ENCODE data around the gene ADRM1.
A peak's percentile ranks its signal among the peaks of the same experiment; 100 is the strongest.

ADRM1 gene

GRCh38 chr20:62354811-62355341 lies 52.1 kb downstream of the ADRM1 start:
- no peak for ATAC-seq
- TF ChIP-seq POU6F1 (CRISPR knock-in tag; IDR thresholded peaks at IDR 0.05; ENCODE audit: borderline replicate concordance, low read depth): no peak
- TF ChIP-seq OSR1 (CRISPR knock-in tag; IDR thresholded peaks at IDR 0.05): no peak
- TF ChIP-seq RARB (CRISPR knock-in tag; IDR thresholded peaks at IDR 0.05): no peak
- TF ChIP-seq ZNF565 (CRISPR knock-in tag; conservative IDR thresholded peaks at IDR 0.05; ENCODE audit: low read depth): no peak
- no peak for TF ChIP-seq ESRRG (CRISPR knock-in tag; IDR thresholded peaks at IDR 0.05)
- TF ChIP-seq GLIS3 (CRISPR knock-in tag; IDR thresholded peaks at IDR 0.05): no peak
- no peak for TF ChIP-seq ZFP3 (CRISPR knock-in tag; IDR thresholded peaks at IDR 0.05)
- TF ChIP-seq ZFP30 (CRISPR knock-in tag; IDR thresholded peaks at IDR 0.05): no peak

- no peak for TF ChIP-seq ZFP30 (CRISPR knock-in tag; IDR thresholded peaks at IDR 0.05)
- no peak for TF ChIP-seq BACH2 (CRISPR knock-in tag; IDR thresholded peaks at IDR 0.05; ENCODE audit: borderline replicate concordance)
- no peak for TF ChIP-seq TOX (CRISPR knock-in tag; IDR thresholded peaks at IDR 0.05; ENCODE audit: borderline replicate concordance)
- TF ChIP-seq TSHZ2 (CRISPR knock-in tag; IDR thresholded peaks at IDR 0.05): no peak
- no peak for TF ChIP-seq RARB (CRISPR knock-in tag; IDR thresholded peaks at IDR 0.05)
- TF ChIP-seq ZNF565 (CRISPR knock-in tag; conservative IDR thresholded peaks at IDR 0.05; ENCODE audit: low read depth): no peak
- no peak for ATAC-seq
Observed at GRCh38 chr20:62355516-62355877, 52.7 kb downstream of the ADRM1 start.

- no peak for ATAC-seq
Observed at GRCh38 chr20:62355878-62356588, 53.2 kb downstream of the ADRM1 start.

GRCh38 chr20:62356589-62357186 lies 53.9 kb downstream of the ADRM1 start:
- peak; percentile 5; the same call in 2 of the 3 replicates for ATAC-seq
- no peak for TF ChIP-seq ZNF70 (CRISPR knock-in tag; IDR thresholded peaks at IDR 0.05)
- TF ChIP-seq POU6F1 (CRISPR knock-in tag; IDR thresholded peaks at IDR 0.05; ENCODE audit: borderline replicate concordance, low read depth): no peak
- no peak for TF ChIP-seq TSHZ2 (CRISPR knock-in tag; IDR thresholded peaks at IDR 0.05)
- no peak for TF ChIP-seq CREB5 (CRISPR knock-in tag; IDR thresholded peaks at IDR 0.05; ENCODE audit: low read depth)
- TF ChIP-seq SNAI2 (CRISPR knock-in tag; IDR thresholded peaks at IDR 0.05): no peak

More at GRCh38 chr20:62355878-62356588, 53.2 kb downstream of the ADRM1 start:
- TF ChIP-seq TCF4 (CRISPR knock-in tag; IDR thresholded peaks at IDR 0.05; ENCODE audit: borderline replicate concordance) (no peak), ZC3H10 (CRISPR knock-in tag; IDR thresholded peaks at IDR 0.05) (no peak), OSR1 (CRISPR knock-in tag; IDR thresholded peaks at IDR 0.05) (no peak), ZNF8 (CRISPR knock-in tag; IDR thresholded peaks at IDR 0.05) (no peak), CSDC2 (CRISPR knock-in tag; IDR thresholded peaks at IDR 0.05) (no peak), ZNF70 (CRISPR knock-in tag; IDR thresholded peaks at IDR 0.05) (no peak), ARNTL (CRISPR knock-in tag; IDR thresholded peaks at IDR 0.05; ENCODE audit: borderline replicate concordance, low read depth) (no peak), CSRNP3 (CRISPR knock-in tag; IDR thresholded peaks at IDR 0.05) (no peak), CREB5 (CRISPR knock-in tag; IDR thresholded peaks at IDR 0.05; ENCODE audit: low read depth) (no peak), ESRRG (CRISPR knock-in tag; IDR thresholded peaks at IDR 0.05) (no peak)

All from SK-N-SH treated with all-trans-retinoic acid at 6 μM for 48 hours (cell line).